HEK293T (cell line): ENCODE measurements around the gene PIH1D1.

Experiments
- CTCF ChIA-PET: fragments of 350-600 bp; formaldehyde crosslinking; extraction: SDS; loops from one replicate; lab custom pipeline; 2021; ENCODE audit warnings: antibody characterized with exemption, inconsistent platforms; lab: Yijun Ruan, JAX
- POLR2A ChIA-PET: fragments of 350-600 bp; formaldehyde crosslinking; extraction: SDS; loops from one replicate; lab custom pipeline; 2020; ENCODE audit warnings: antibody characterized with exemption, inconsistent platforms; lab: Yijun Ruan, JAX
- DNase-seq: peaks from one replicate; pipeline ENCODE4 v3.0.0; 2012; ENCODE audit warnings: mixed read lengths; ENCODE audit errors: extremely low spot score
- ARNT ChIP-seq: fragments of 450-650 bp; IDR thresholded peaks from 2 replicates; pipeline ENCODE4 v1.6.1; 2017; ENCODE audit warnings: mild to moderate bottlenecking
- BHLHE40 ChIP-seq: fragments of 450-650 bp; IDR thresholded peaks from 2 replicates; pipeline ENCODE4 v1.6.1; 2016; ENCODE audit warnings: mild to moderate bottlenecking, moderate library complexity, borderline replicate concordance
- CTBP1 ChIP-seq: fragments of 450-650 bp; IDR thresholded peaks from 2 replicates; pipeline ENCODE4 v1.6.1; 2016; ENCODE audit warnings: borderline replicate concordance
- ELF4 ChIP-seq: fragments of 450-650 bp; IDR thresholded peaks from 2 replicates; pipeline ENCODE4 v1.6.1; 2017; ENCODE audit warnings: antibody characterized with exemption
- FOXA1 ChIP-seq: fragments of 450-650 bp; IDR thresholded peaks from 2 replicates; pipeline ENCODE4 v1.6.1; 2016; ENCODE audit warnings: mild to moderate bottlenecking
- FOXK2 ChIP-seq: fragments of 450-650 bp; IDR thresholded peaks from 2 replicates; pipeline ENCODE4 v1.6.1; 2016; ENCODE audit warnings: mild to moderate bottlenecking
- FOXM1 ChIP-seq: fragments of 450-650 bp; IDR thresholded peaks from 2 replicates; pipeline ENCODE4 v1.6.1; 2017; ENCODE audit warnings: mild to moderate bottlenecking, borderline replicate concordance
- HDGF ChIP-seq: fragments of 450-650 bp; IDR thresholded peaks from 2 replicates; pipeline ENCODE4 v1.6.1; 2017; ENCODE audit warnings: antibody characterized with exemption, borderline replicate concordance
- L3MBTL2 ChIP-seq: fragments of 450-650 bp; conservative IDR thresholded peaks from 2 replicates; pipeline ENCODE4 v1.6.1; 2016; ENCODE audit warnings: mild to moderate bottlenecking
- LEF1 ChIP-seq: fragments of 450-650 bp; IDR thresholded peaks from 2 replicates; pipeline ENCODE4 v1.6.1; 2017; ENCODE audit warnings: mild to moderate bottlenecking, borderline replicate concordance
- NFRKB ChIP-seq: fragments of 450-650 bp; IDR thresholded peaks from 2 replicates; pipeline ENCODE4 v1.6.1; 2016; ENCODE audit warnings: mild to moderate bottlenecking, moderate library complexity
- SP1 ChIP-seq: fragments of 450-650 bp; IDR thresholded peaks from 2 replicates; pipeline ENCODE4 v1.6.1; 2017
- SUZ12 ChIP-seq: fragments of 450-650 bp; IDR thresholded peaks from 2 replicates; pipeline ENCODE4 v1.6.1; 2016; ENCODE audit warnings: mild to moderate bottlenecking
- TARDBP ChIP-seq: fragments of 450-650 bp; IDR thresholded peaks from 2 replicates; pipeline ENCODE4 v1.6.1; 2016
- ZNF384 ChIP-seq: fragments of 450-650 bp; IDR thresholded peaks from 2 replicates; pipeline ENCODE4 v1.6.1; 2016
- TF ChIP-seq, protein P1 (sequence below): fragments of 450-650 bp; IDR thresholded peaks from 2 replicates; pipeline ENCODE4 v1.6.1; 2016

PIH1D1 gene

DNA sequence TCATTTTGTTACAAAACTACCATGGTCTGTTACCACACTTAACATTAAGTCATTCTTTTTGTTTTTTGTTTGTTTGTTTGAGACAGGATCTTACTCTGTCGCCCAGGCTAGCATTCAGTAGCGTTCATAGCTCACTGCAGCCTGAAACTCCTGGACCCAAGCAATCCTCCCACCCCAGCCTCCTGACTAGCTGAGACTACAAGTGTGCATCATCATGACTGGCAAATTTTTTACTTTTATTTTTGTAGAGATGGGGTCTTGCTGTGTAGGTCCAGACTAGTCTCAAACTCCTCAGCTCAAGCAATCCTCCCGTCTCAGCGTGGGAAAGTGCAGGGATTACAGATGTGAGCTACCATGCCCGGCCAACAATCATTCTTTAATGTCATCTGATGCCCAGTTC lies 4.7 kb upstream of the PIH1D1 start:
- CTCF ChIA-PET, result no interaction called here
- DNase-seq, result no peak
- TF ChIP-seq TARDBP, result no peak
- TF ChIP-seq SUZ12, result no peak
- TF ChIP-seq LEF1, result no peak
- TF ChIP-seq BHLHE40, result no peak
- no peak for TF ChIP-seq ARNT
- POLR2A ChIA-PET, result interaction anchor here (1.3 to 2.3 kb wide), 2 partner anchors 12 to 39 kb away, joined by 3 to 4 read pairs; no protein-coding TSS in a partner anchor

DNA sequence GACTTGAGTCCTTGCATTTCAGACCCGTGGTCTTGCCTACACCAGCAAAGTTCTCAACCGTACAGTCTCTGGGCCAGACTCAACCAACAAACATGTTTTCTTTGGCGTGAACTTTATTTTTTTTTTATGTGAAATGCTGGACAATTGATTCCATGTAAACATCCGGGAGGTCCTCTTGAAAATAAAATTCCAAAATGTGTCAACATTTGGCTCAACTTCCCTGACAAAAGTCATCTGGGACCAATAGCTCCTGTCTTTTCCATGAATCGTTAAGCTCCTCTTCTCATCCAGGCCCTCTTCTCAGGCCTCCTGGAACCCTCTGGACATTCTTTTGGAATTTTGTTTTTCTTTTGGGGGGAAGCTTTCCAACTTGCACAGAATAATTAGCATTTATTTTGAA lies 4.2 kb upstream of the PIH1D1 start:
- TF ChIP-seq ELF4 (no peak), FOXM1 (no peak), ARNT (no peak), SP1 (no peak), BHLHE40 (no peak), FOXA1 (no peak), FOXK2 (no peak), SUZ12 (no peak), L3MBTL2 (no peak), TARDBP (no peak), CTBP1 (no peak), LEF1 (no peak), HDGF (no peak), ZNF384 (no peak)
- TF ChIP-seq, protein P1, sequence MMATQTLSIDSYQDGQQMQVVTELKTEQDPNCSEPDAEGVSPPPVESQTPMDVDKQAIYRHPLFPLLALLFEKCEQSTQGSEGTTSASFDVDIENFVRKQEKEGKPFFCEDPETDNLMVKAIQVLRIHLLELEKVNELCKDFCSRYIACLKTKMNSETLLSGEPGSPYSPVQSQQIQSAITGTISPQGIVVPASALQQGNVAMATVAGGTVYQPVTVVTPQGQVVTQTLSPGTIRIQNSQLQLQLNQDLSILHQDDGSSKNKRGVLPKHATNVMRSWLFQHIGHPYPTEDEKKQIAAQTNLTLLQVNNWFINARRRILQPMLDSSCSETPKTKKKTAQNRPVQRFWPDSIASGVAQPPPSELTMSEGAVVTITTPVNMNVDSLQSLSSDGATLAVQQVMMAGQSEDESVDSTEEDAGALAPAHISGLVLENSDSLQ, result no peak
- POLR2A ChIA-PET, result interaction anchor here (1.3 to 2.3 kb wide), 2 partner anchors 13 to 40 kb away, joined by 3 to 4 read pairs; no protein-coding TSS in a partner anchor
- no peak for DNase-seq
- CTCF ChIA-PET, result no interaction called here

DNA sequence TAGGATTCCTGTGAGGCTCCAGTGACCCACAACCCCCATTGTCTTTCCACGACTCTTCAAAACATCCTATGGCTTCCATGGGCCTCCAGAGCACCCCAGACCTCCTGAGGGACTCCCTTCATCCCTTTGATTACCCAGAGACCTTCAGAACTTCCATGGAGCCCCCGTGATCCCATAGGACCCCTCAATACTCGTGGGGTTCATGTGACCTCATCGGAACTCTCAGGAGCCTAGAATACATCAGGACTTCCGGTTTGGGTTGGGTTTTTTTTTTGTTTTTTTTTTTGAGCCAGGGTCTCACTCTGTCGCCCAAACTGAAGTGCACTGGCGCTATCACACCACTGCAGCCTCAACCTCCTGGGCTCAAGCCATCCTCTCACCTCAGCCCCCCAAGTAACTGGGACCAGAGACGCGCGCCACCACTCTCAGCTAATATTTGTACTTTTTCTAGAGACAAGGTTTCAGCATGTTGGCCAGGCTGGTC lies 2.2 kb upstream of the PIH1D1 start:
- ChIA-PET CTCF (interaction anchor here (1.2 to 2.3 kb wide), 3 partner anchors 9 to 22 kb away, joined by 3 to 6 read pairs (median 6); no protein-coding TSS in a partner anchor), POLR2A (interaction anchor here (0.7 to 4.7 kb wide), 27 partner anchors 8 to 727 kb away, joined by 3 to 41 read pairs (median 5); partner anchors contain the start of genes FLT3LG, GFY, RPS11 and SLC17A7)
- TF ChIP-seq NFRKB (no peak), FOXM1 (no peak), BHLHE40 (no peak), SP1 (no peak), ELF4 (no peak; the same call in 1 of the 2 replicates), FOXK2 (no peak), LEF1 (no peak), ZNF384 (no peak), FOXA1 (no peak), HDGF (no peak), ARNT (no peak), SUZ12 (no peak), CTBP1 (no peak)
- TF ChIP-seq, protein P1, result no peak
- DNase-seq, result no peak

- ChIA-PET POLR2A (interaction anchor here (0.6 to 4.7 kb wide), 30 partner anchors 8 to 397 kb away, joined by 3 to 41 read pairs (median 5); partner anchors contain the start of genes FLT3LG, GFY, RPS11 and SLC17A7), CTCF (interaction anchor here (1.1 to 2.3 kb wide), 4 partner anchors 8 to 23 kb away, joined by 3 to 6 read pairs (median 5); partner anchors contain the start of gene FLT3LG)
- TF ChIP-seq LEF1, result no peak
- peak; percentile 87 for TF ChIP-seq L3MBTL2
- DNase-seq, result peak; percentile 96
These were observed 1.6 kb upstream of the PIH1D1 start, which contains the start of gene ALDH16A1 for GRCh38 chr19:49453013-49453756. Gene ALDH16A1 (plus strand): TSS chr19:49453225. CDS start chr19:49453332, 107 bp downstream.

- no peak for DNase-seq
- CTCF ChIA-PET, result no interaction called here
- TF ChIP-seq ELF4 (no peak), BHLHE40 (no peak), SP1 (no peak), FOXK2 (no peak), FOXM1 (no peak), NFRKB (no peak), HDGF (no peak), CTBP1 (no peak), L3MBTL2 (no peak), ARNT (no peak)
- POLR2A ChIA-PET, result interaction anchor here (2.1 to 4.7 kb wide), 2 partner anchors 8 to 44 kb away, joined by 20 to 41 read pairs; partner anchors contain the start of genes RPS11 and SLC17A7
These were observed 1.2 kb downstream of the PIH1D1 start for GRCh38 chr19:49450405-49450804.

GRCh38 chr19:49448432-49448786 lies 3.2 kb downstream of the PIH1D1 start:
- TF ChIP-seq LEF1 (no peak), BHLHE40 (no peak), L3MBTL2 (no peak), NFRKB (no peak), HDGF (no peak)
- no peak for DNase-seq
- CTCF ChIA-PET, result no interaction called here
- POLR2A ChIA-PET, result interaction anchor here (1.2 to 1.5 kb wide), 2 partner anchors 24 to 45 kb away, joined by 4 read pairs; no protein-coding TSS in a partner anchor
